OCI-LY7 (cell line): Measurements from ENCODE around the gene CCDC102B.

ENCODE experiments used
- CTCF ChIP-seq: fragments of 200-600 bp; sonication (generic); conservative IDR thresholded peaks from 2 replicates; pipeline ENCODE4 v1.5.1; 2014; ENCODE audit warnings: mild to moderate bottlenecking, antibody characterized with exemption, low read length, moderate library complexity, mixed read lengths
- EZH2phosphoT487 ChIP-seq: fragments of 200-600 bp; sonication (generic); IDR thresholded peaks from 2 replicates; pipeline ENCODE4 v1.6.1; 2018; ENCODE audit warnings: low read depth, borderline replicate concordance, mild to moderate bottlenecking, mixed run types, antibody characterized with exemption, low read length, moderate library complexity, mixed read lengths

DNA sequence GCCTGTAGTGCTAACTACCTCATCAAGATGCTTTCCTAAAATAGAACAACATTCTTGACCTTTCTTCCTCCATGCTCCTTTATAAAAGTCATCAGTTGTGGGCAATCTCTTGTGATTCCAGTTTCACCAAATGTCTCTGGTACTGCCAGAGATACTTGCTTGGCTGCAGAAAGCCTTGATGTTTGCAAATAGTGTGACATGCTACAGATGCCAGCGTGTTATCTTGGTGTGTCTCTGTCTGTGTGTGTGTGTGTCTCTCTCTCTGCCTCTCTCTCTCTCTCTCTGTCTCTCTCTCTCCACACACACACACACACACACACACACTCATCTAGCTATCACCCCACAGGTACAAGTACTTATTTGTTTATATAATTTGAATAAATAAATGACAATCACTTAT, 146.9 kb downstream of the CCDC102B start:
- TF ChIP-seq EZH2phosphoT487 (no peak), CTCF (no peak)
